H1 (cell line): ENCODE results near the gene MRPS25. TPM values are rescaled to one million over a fixed set of nuclear protein-coding genes. Genes with fewer than 3 reads are reported as not detected.

Source experiments
- CHD2 ChIP-seq: IDR thresholded peaks from 2 replicates; pipeline ENCODE4 v1.6.1; 2012; ENCODE audit warnings: low read length, improper control_type of control experiment
- CHD7 ChIP-seq: fragments of 300-600 bp; sonication (generic); IDR thresholded peaks from 2 replicates; pipeline ENCODE4 v1.7.1; 2012; ENCODE audit warnings: low read length, moderate library complexity, mild to moderate bottlenecking, inconsistent platforms; ENCODE audit not compliant: insufficient replicate concordance
- FOSL1 ChIP-seq: IDR thresholded peaks from 2 replicates; pipeline ENCODE4 v1.6.1; 2011; ENCODE audit warnings: mild to moderate bottlenecking, low read depth, low read length, moderate library complexity; ENCODE audit not compliant: insufficient read depth
- NANOG ChIP-seq: IDR thresholded peaks from 2 replicates; pipeline ENCODE4 v1.6.1; 2011; ENCODE audit warnings: low read length, low read depth, mild to moderate bottlenecking, inconsistent platforms; ENCODE audit not compliant: insufficient read depth, poor library complexity, severe bottlenecking
- PHF8 ChIP-seq: fragments of 200-600 bp; sonication (generic); conservative IDR thresholded peaks from 2 replicates; pipeline ENCODE4 v1.7.1; 2012; ENCODE audit warnings: low read depth, mild to moderate bottlenecking, inconsistent platforms, low read length, moderate library complexity
- SIN3A ChIP-seq, 2 experiments: IDR thresholded peaks in 1 of 2; conservative IDR thresholded peaks in 1 of 2; 2 replicates each; pipeline ENCODE4 v1.6.1; 2011 to 2012; ENCODE audit warnings: low read length in 2 of 2, improper control_type of control experiment in 1 of 2, low read depth in 1 of 2, mild to moderate bottlenecking in 1 of 2
- SUZ12 ChIP-seq: fragments of 200-600 bp; sonication (generic); IDR thresholded peaks from 2 replicates; pipeline ENCODE4 v1.6.1; 2012; ENCODE audit warnings: mild to moderate bottlenecking, inconsistent platforms, low read length, moderate library complexity, mixed read lengths
- polyA plus RNA-seq, 7 experiments: library from polyadenylated mRNA; depleted of rRNA in 3 of 7; stranded (reverse) in 5 of 7; unstranded in 2 of 7; fragments of >200 nt in 5 of 7; fragments of 200-250 nt in 2 of 7; gene quantifications; 1 replicate in 5 of 7; 2 replicates in 1 of 7; 4 replicates in 1 of 7; pipeline versions ENCODE4 v1.2.1 to v1.2.3, GENCODE V29; 2011 to 2013; ENCODE audit warnings: missing spikeins in 2 of 7, mixed read lengths in 2 of 7
- total RNA-seq: library from RNA; stranded (reverse); fragmentation: NEBNext Ultra II Directional; extraction: Animal tissue kit (Norgen Biotek cat#: 25700); gene quantifications from 2 replicates; pipeline ENCODE4 v1.2.1, GENCODE V29; 2021

MRPS25 gene
- total and polyA plus RNA-seq, 2 of the 8 experiments (the other 6 are each of a cell fraction or from before 2014, with no cell fraction given): 23.0 to 56.5 TPM

GRCh38 chr3:15081960-15082664 is 17.0 kb upstream of the MRPS25 start (continued):
- no peak for TF ChIP-seq CHD7
- TF ChIP-seq SUZ12: no peak
- no peak for TF ChIP-seq SIN3A (conservative IDR thresholded peaks at IDR 0.05 in 1 of 2, IDR thresholded peaks at IDR 0.05 in 1 of 2; ENCODE audit: low read depth in 1 of 2, low read length in 2 of 2)
- TF ChIP-seq FOSL1: no peak
- no peak for TF ChIP-seq NANOG
- TF ChIP-seq CHD2: no peak
- no peak for TF ChIP-seq PHF8
- TF ChIP-seq, all 59 proteins: peak for 0
